ENCODE measurements around the gene PCSK4. TPM values are rescaled to one million over a fixed set of nuclear protein-coding genes. Genes with fewer than 3 reads are reported as not detected.

PCSK4 gene
- total RNA-seq, 1 experiment from 2014 or later: 11.1 TPM

GRCh38 chr19:1513499-1514294 is 23.5 kb upstream of the PCSK4 start:
- Histone ChIP-seq H3K9ac (ENCODE audit: low read length) (peak overlapping the region; percentile 81), H3K4me3 (replicated peaks in 1 of 2; ENCODE audit: low read depth in 1 of 2, low read length in 2 of 2) (peak overlapping the region; percentile 94 to 98), H3K9me3 (ENCODE audit: control insufficient read depth in 1 of 2, insufficient read depth in 1 of 2, low read depth in 1 of 2, low read length in 2 of 2) (no peaks in the 10 kb centered on the region), H3K27me3 (ENCODE audit: insufficient read depth, low read length) (no peaks in the 10 kb centered on the region), H4K20me1 (ENCODE audit: insufficient read depth) (no peaks in the 10 kb centered on the region), H3K4me1 (ENCODE audit: control insufficient read depth in 1 of 2, insufficient read depth in 2 of 2, low read length in 2 of 2) (peaks cover 21 to 52% of the 10 kb centered on the region in 2 experiments), H3K27ac (ENCODE audit: low read depth, low read length) (peak overlapping the region; percentile 80), H3K9me2 (ENCODE audit: insufficient read depth) (no peaks in the 10 kb centered on the region), H2AFZ (ENCODE audit: low read depth, low read length, poor library complexity, severe bottlenecking) (no peak overlapping the region), H3K79me2 (ENCODE audit: insufficient read depth, low read length) (peaks cover 10% of the 10 kb centered on the region; the same call in 1 of the 2 replicates), H3K4me2 (ENCODE audit: low read length) (peak overlapping the region; percentile 97), H3K36me3 (ENCODE audit: control insufficient read depth in 1 of 2, insufficient read depth in 2 of 2, low read length in 2 of 2) (no peaks in the 10 kb centered on the region)
- ChIA-PET RAD21 (ENCODE audit: low non-redundant PET in 1 of 2, low total read pairs in 2 of 2, uncharacterized antibody in 2 of 2, unreplicated experiment in 2 of 2) (no interaction called here), POLR2A (no interaction called here), CTCF (no interaction called here)
- peak; percentile 53 for DNase-seq (ENCODE audit: low read depth, low spot score)
- no TSS peak for BruUV-seq (replicated peaks)
- no peak for TF ChIP-seq ELF1 (IDR thresholded peaks at IDR 0.05; ENCODE audit: borderline replicate concordance, low read depth)
- peak; percentile 93 for TF ChIP-seq EGR1 (IDR thresholded peaks at IDR 0.05; ENCODE audit: low read depth)
- TF ChIP-seq CBX3 (IDR thresholded peaks at IDR 0.05; ENCODE audit: low read depth): no peak
- TF ChIP-seq CTCF (IDR thresholded peaks at IDR 0.05 in 2 of 3, conservative IDR thresholded peaks at IDR 0.05 in 1 of 3; ENCODE audit: borderline replicate concordance in 1 of 3, insufficient read depth in 1 of 3, low read depth in 2 of 3, low read length in 2 of 3): peak; percentile 71 to 87 (median 84); a peak in 5 of 6 replicates
- TF ChIP-seq EZH2phosphoT487 (IDR thresholded peaks at IDR 0.05; ENCODE audit: borderline replicate concordance): no peak
- no peak for TF ChIP-seq SRF (IDR thresholded peaks at IDR 0.05; ENCODE audit: low read depth)
- peak; percentile 75 for ATAC-seq
- intact Hi-C loops (cut with micrococcal nuclease): no loop called here
